HEK293T (cell line): Measurements from ENCODE around the gene UBE2QL1.

Experiments used
- ARNT ChIP-seq: fragments of 450-650 bp; IDR thresholded peaks from 2 replicates; pipeline ENCODE4 v1.6.1; 2017; ENCODE audit warnings: mild to moderate bottlenecking
- BHLHE40 ChIP-seq: fragments of 450-650 bp; IDR thresholded peaks from 2 replicates; pipeline ENCODE4 v1.6.1; 2016; ENCODE audit warnings: mild to moderate bottlenecking, moderate library complexity, borderline replicate concordance
- CTBP1 ChIP-seq: fragments of 450-650 bp; IDR thresholded peaks from 2 replicates; pipeline ENCODE4 v1.6.1; 2016; ENCODE audit warnings: borderline replicate concordance
- ELF4 ChIP-seq: fragments of 450-650 bp; IDR thresholded peaks from 2 replicates; pipeline ENCODE4 v1.6.1; 2017; ENCODE audit warnings: antibody characterized with exemption
- FOXM1 ChIP-seq: fragments of 450-650 bp; IDR thresholded peaks from 2 replicates; pipeline ENCODE4 v1.6.1; 2017; ENCODE audit warnings: mild to moderate bottlenecking, borderline replicate concordance
- HDGF ChIP-seq: fragments of 450-650 bp; IDR thresholded peaks from 2 replicates; pipeline ENCODE4 v1.6.1; 2017; ENCODE audit warnings: antibody characterized with exemption, borderline replicate concordance
- L3MBTL2 ChIP-seq: fragments of 450-650 bp; conservative IDR thresholded peaks from 2 replicates; pipeline ENCODE4 v1.6.1; 2016; ENCODE audit warnings: mild to moderate bottlenecking
- LEF1 ChIP-seq: fragments of 450-650 bp; IDR thresholded peaks from 2 replicates; pipeline ENCODE4 v1.6.1; 2017; ENCODE audit warnings: mild to moderate bottlenecking, borderline replicate concordance
- SP1 ChIP-seq: fragments of 450-650 bp; IDR thresholded peaks from 2 replicates; pipeline ENCODE4 v1.6.1; 2017
- SUZ12 ChIP-seq: fragments of 450-650 bp; IDR thresholded peaks from 2 replicates; pipeline ENCODE4 v1.6.1; 2016; ENCODE audit warnings: mild to moderate bottlenecking
- TARDBP ChIP-seq: fragments of 450-650 bp; IDR thresholded peaks from 2 replicates; pipeline ENCODE4 v1.6.1; 2016
- ZNF384 ChIP-seq: fragments of 450-650 bp; IDR thresholded peaks from 2 replicates; pipeline ENCODE4 v1.6.1; 2016

DNA sequence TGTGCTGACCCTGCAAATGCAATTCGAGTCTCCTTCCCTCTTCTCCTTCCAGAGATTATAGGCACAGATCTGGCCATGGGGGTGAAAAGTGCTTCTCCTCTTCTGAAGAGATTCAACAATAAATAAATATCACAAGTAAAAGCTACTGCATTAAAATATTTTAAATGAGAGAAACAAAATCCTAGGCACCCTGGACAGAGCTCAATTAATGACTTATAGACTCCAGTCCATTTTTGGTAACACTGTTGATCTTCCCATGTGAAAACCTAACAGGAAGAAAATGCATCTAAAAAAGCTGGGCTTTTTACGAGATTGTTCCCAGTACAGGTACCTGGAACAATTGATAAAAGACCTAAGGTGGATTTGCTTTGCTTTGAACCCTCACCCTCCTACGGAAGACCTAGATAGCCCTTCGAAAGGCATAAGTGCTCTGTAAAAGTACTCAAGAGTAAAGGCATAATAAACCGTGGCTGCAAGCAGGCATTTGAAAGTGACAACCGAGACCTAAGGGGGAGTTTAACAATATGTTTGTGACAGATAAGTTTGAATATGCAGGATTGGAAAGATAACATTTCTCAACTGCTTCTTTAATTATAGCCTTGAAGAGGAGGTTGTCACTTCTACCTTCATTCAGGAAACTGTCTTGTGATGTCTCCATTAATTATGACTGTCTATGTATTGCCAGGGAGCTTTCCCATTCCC lies 41.0 kb upstream of the UBE2QL1 start:
- no peak for TF ChIP-seq ELF4
- no peak for TF ChIP-seq FOXM1
- TF ChIP-seq SP1: no peak
- TF ChIP-seq CTBP1: no peak
- TF ChIP-seq TARDBP: no peak
- no peak for TF ChIP-seq LEF1
- no peak for TF ChIP-seq HDGF
- no peak for TF ChIP-seq ARNT
- no peak for TF ChIP-seq L3MBTL2
- TF ChIP-seq BHLHE40: no peak
- TF ChIP-seq ZNF384: no peak
- TF ChIP-seq SUZ12: no peak
